GM21381 (cell line): Measurements from ENCODE around the gene SPTB.
A peak's percentile ranks its signal among the peaks of the same experiment; 100 is the strongest.
"Not testable (repeated sequence)": the region's sequence is repeated elsewhere in the genome, so short reads cannot be mapped to it uniquely, and the experiment has no call there.

Source experiments
- ATAC-seq: cut with Tn5 transposase; IDR thresholded peaks from one replicate; pipeline ENCODE4 v1.9.1; 2021; ENCODE audit warnings: mild to moderate bottlenecking, moderate library complexity; ENCODE audit not compliant: unreplicated experiment

Gene SPTB

GRCh38 chr14:64825006-64825405 is 54.7 kb downstream of the SPTB start:
- ATAC-seq, result no peak

- no peak for ATAC-seq
Observed at GRCh38 chr14:64824471-64824870, 55.2 kb downstream of the SPTB start.

GRCh38 chr14:64823305-64823861 is 56.3 kb downstream of the SPTB start:
- peak; percentile 69 for ATAC-seq

GRCh38 chr14:64821651-64822050 is 58.1 kb downstream of the SPTB start:
- no peak for ATAC-seq

GRCh38 chr14:64818151-64818550 is 61.6 kb downstream of the SPTB start:
- no peak for ATAC-seq

GRCh38 chr14:64817631-64818030 is 62.1 kb downstream of the SPTB start:
- ATAC-seq, result no peak

GRCh38 chr14:64816221-64816783 is 63.4 kb downstream of the SPTB start:
- no peak for ATAC-seq

- ATAC-seq, result no peak
Observed at GRCh38 chr14:64815257-64815656, 64.5 kb downstream of the SPTB start.

- no peak for ATAC-seq
Observed at GRCh38 chr14:64812412-64812811, 67.3 kb downstream of the SPTB start.

GRCh38 chr14:64811676-64812075 is 68.0 kb downstream of the SPTB start:
- no peak for ATAC-seq

GRCh38 chr14:64808449-64808848 is 71.3 kb downstream of the SPTB start:
- no peak for ATAC-seq

- ATAC-seq, result no peak
Observed at GRCh38 chr14:64807551-64807950, 72.2 kb downstream of the SPTB start.

- no peak for ATAC-seq
Observed at GRCh38 chr14:64806862-64807495, 72.7 kb downstream of the SPTB start.

GRCh38 chr14:64806202-64806861 is 73.4 kb downstream of the SPTB start:
- ATAC-seq, result no peak

- ATAC-seq, result not testable (repeated sequence)
Observed at GRCh38 chr14:64805646-64806045, 74.1 kb downstream of the SPTB start.

GRCh38 chr14:64804754-64805260 is 74.9 kb downstream of the SPTB start:
- ATAC-seq, result no peak

- ATAC-seq, result no peak
Observed at GRCh38 chr14:64801800-64802199, 77.9 kb downstream of the SPTB start.

- ATAC-seq, result no peak
Observed at GRCh38 chr14:64801046-64801445, 78.7 kb downstream of the SPTB start.

GRCh38 chr14:64800000-64800399 is 79.7 kb downstream of the SPTB start:
- ATAC-seq, result no peak

- ATAC-seq, result no peak
Observed at GRCh38 chr14:64799555-64799954, 80.2 kb downstream of the SPTB start.

GRCh38 chr14:64796369-64796768 is 83.3 kb downstream of the SPTB start:
- ATAC-seq, result no peak

- no peak for ATAC-seq
Observed at GRCh38 chr14:64795921-64796320, 83.8 kb downstream of the SPTB start.
